ENCODE results near the gene PLP2.

PLP2 gene

DNA sequence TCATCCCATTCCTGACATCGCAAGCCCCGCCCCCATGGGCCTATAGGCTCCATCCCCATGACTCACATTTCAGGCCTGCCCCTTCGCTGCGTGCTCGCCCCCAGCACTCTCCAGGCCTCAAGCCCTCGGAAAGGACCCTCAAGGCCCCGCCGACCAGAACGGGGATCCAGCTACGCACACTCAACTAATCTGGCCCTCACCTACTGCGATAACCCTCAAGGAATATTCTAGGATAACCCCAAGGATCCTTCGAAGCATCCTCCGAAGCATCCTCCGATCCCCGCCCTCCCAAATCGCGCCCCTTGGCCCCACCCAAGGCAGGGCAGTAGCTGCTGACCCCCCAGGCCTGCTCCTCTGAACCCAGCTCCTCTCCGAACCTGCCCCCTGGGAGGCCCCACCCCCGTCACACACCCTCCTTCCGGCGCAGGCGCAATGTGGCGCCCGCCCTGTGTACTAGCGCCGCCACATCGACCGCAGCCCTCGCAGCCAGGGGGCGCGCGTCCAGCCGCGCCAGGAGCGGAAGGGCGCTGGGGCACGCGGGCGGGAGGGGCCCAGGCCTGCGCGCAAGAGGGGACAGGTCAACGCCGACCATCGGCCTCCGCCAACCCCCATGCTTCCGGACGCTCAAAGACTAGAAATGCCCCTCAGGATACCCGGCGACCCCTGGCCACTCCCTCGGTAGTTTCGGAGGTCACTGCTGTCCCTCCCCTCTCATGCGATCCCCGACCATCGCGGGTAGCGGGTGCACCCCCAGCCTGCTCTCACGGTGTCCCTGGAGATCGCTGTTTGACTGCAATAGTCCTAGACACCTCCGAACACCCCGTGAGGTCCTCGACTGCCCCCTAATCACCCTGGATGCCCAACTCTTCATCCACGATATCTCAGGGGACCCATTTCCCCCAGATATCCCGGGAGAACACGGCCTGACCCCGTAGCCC lies 15.5 kb upstream of the PLP2 start:
- peak overlapping the region; percentile 42 for H3K4me3 ChIP-seq (ENCODE audit: low read depth, low read length)
- DNase-seq (ENCODE audit: low read depth) = peak; percentile 57
- in situ Hi-C loops (cut with HindIII; ENCODE audit: low sequenced_read_pairs) = no loop called here
- TF ChIP-seq, protein P1, sequence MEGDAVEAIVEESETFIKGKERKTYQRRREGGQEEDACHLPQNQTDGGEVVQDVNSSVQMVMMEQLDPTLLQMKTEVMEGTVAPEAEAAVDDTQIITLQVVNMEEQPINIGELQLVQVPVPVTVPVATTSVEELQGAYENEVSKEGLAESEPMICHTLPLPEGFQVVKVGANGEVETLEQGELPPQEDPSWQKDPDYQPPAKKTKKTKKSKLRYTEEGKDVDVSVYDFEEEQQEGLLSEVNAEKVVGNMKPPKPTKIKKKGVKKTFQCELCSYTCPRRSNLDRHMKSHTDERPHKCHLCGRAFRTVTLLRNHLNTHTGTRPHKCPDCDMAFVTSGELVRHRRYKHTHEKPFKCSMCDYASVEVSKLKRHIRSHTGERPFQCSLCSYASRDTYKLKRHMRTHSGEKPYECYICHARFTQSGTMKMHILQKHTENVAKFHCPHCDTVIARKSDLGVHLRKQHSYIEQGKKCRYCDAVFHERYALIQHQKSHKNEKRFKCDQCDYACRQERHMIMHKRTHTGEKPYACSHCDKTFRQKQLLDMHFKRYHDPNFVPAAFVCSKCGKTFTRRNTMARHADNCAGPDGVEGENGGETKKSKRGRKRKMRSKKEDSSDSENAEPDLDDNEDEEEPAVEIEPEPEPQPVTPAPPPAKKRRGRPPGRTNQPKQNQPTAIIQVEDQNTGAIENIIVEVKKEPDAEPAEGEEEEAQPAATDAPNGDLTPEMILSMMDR (IDR thresholded peaks at IDR 0.05; ENCODE audit: low read depth, low read length, missing control alignments) = peak; percentile 53

DNA sequence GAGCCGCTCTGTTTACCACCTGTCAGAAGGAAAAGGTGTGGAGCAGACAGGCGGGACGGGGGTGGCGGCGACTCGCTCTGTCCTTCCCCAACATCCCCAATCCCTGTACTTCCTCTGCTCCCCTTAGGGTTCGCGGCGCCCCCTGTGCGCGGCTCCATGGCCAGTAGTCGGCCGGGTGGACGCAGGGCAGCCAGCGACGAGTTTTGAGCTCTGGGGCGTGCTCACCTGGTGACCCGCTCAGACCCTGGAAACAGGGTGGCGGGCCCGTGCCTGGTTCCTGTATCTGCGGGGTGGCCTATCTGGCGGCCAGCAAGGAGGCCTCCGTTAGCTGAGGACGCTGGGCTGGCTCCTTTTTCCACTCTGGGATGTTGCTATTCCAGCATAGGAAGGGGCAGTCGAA lies 14.5 kb upstream of the PLP2 start:
- no peak for DNase-seq (ENCODE audit: low read depth)
- no peak overlapping the region for H3K4me3 ChIP-seq (ENCODE audit: low read depth, low read length)
- TF ChIP-seq, protein P1 (IDR thresholded peaks at IDR 0.05; ENCODE audit: low read depth, low read length, missing control alignments) = no peak
- in situ Hi-C loops (cut with HindIII; ENCODE audit: low sequenced_read_pairs) = no loop called here

DNA sequence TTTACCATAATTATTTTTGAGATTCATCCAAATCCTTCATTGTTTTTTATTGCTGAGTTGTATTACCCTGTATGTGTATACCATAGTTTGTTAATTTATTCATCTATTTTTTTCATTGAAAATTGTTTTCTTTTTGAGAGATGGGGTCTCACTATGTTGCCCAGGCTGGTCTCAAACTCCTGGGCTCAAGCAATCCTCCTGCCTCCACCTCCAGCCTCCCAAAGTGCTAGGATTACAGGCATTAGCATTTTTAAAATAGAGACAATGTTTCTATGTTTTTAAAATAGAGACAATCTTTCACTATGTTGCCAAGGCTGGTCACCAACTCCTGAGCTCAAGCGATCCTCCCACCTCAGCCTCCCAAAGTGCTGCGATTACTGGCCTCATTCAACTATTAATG lies 10.8 kb upstream of the PLP2 start:
- DNase-seq (ENCODE audit: low read depth) = no peak
- in situ Hi-C loops (cut with HindIII; ENCODE audit: low sequenced_read_pairs) = no loop called here
- TF ChIP-seq, protein P1 (IDR thresholded peaks at IDR 0.05; ENCODE audit: low read depth, low read length, missing control alignments) = no peak
- no peak overlapping the region for H3K4me3 ChIP-seq (ENCODE audit: low read depth, low read length)

DNA sequence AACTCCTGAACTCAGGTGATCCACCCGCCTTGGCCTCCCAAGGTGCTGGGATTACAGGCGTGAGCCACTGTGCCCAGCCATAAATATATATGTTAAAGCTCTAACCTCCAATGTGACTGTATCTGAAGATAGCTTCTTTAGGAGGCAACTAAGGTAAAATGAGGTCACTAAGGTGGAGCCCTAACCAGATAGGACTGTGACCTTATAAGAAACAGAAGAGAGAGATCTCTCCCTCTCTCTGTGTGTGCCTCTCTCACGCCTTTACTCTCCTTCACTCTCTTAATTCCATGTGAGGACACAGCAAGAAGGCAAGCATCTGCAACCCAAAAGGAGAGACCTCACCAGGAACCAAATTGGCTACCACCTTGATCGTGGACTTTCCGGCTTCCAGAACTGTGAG lies 10.1 kb upstream of the PLP2 start:
- no peak overlapping the region for H3K4me3 ChIP-seq (ENCODE audit: low read depth, low read length)
- DNase-seq (ENCODE audit: low read depth) = no peak
- TF ChIP-seq, protein P1 (IDR thresholded peaks at IDR 0.05; ENCODE audit: low read depth, low read length, missing control alignments) = no peak
- in situ Hi-C loops (cut with HindIII; ENCODE audit: low sequenced_read_pairs) = no loop called here

DNA sequence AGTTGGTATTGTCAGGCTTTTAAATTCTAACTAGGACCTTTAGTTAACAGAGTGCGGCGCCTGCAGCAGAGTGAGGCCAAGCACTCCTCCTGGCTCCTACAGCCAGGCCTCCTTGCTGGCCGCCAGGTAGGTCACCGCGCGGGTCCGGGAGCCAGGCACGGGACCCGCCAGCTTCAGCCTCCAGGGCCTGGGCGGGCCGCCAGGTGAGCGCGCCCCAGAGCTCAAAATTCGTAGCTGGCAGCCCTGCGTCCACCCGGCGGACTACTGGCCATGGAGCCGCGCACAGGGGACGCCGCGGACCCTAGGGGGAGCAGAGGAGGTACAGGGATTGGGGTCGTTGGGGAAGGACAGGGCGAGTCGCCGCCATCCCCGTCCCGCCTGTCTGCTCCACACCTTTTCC lies 9.1 kb upstream of the PLP2 start, which contains the start of gene MAGIX:
TSS of gene MAGIX (plus strand) at position 139 of the 400 bp plus-strand sequence. CDS start at position 271, 132 bp downstream.
- DNase-seq (ENCODE audit: low read depth) = no peak
- H3K4me3 ChIP-seq (ENCODE audit: low read depth, low read length) = peak within 1 kb of the TSS; percentile 16
- in situ Hi-C loops (cut with HindIII; ENCODE audit: low sequenced_read_pairs) = no loop called here
- TF ChIP-seq, protein P1 (IDR thresholded peaks at IDR 0.05; ENCODE audit: low read depth, low read length, missing control alignments) = no peak

DNA sequence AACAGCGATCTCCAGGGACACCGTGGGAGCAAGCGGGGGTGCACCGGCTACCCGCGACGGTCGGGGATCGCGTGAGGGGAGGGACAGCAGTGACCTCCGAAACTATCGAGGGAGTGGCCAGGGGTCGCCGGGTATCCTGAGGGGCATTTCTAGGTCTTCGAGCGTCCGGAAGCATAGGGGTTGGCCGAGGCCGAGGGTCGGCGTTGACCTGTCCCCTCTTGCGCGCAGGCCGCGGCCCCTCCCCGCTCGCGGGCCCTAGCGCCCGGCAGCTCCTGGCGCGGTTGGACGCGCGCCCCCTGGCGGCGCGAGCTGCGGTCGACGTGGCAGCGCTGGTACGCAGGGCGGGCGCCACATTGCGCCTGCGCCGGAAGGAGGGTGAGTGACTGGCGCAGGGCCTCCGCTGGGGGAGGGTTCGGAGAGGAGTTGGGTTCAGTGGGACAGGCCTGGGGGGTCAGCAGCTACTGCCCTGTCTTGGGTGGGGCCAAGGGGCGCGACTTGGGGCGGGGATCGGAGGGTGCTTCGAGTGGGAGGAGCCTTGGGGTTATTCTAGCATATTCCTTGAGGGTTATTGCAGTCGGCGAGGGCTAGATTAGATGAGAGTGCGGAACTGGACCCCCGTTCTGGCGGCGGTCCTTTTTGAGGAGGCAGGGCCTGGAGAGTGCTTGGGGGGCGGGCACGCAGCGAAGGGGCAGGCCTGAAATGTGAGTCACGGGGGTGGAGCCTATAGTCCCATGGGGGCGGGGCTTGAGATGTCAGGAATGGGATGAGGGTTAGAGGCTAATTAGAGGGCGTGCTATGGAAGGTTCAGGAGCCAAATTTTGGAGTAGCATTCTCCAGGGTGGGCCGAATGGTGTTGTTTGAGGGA lies 7.9 kb upstream of the PLP2 start:
- DNase-seq (ENCODE audit: low read depth) = peak; percentile 29
- H3K4me3 ChIP-seq (ENCODE audit: low read depth, low read length) = peak overlapping the region; percentile 22
- in situ Hi-C loops (cut with HindIII; ENCODE audit: low sequenced_read_pairs) = no loop called here
- TF ChIP-seq, protein P1 (IDR thresholded peaks at IDR 0.05; ENCODE audit: low read depth, low read length, missing control alignments) = peak; percentile 44
